ENCODE measurements around the gene CD79B. TPM values are rescaled to one million over a fixed set of nuclear protein-coding genes. Genes with fewer than 3 reads are reported as not detected.

CD79B gene
- total and polyA plus RNA-seq, 2 of the 13 experiments (the other 11 are each of a cell fraction or from before 2014, with no cell fraction given), result not detected

GRCh38 chr17:63945784-63946439 lies 13.8 kb upstream of the CD79B start (continued):
- TF ChIP-seq ZNF672 (CRISPR knock-in tag; IDR thresholded peaks at IDR 0.05), result no peak
- no peak for TF ChIP-seq ZNF761 (CRISPR knock-in tag; conservative IDR thresholded peaks at IDR 0.05)
- TF ChIP-seq CTCF (CRISPR knock-in tag; IDR thresholded peaks at IDR 0.05), result no peak
- TF ChIP-seq RARG (CRISPR knock-in tag; IDR thresholded peaks at IDR 0.05; ENCODE audit: low read depth), result no peak
- no peak for TF ChIP-seq CBFB (CRISPR knock-in tag; IDR thresholded peaks at IDR 0.05)
- no peak for TF ChIP-seq SIX4 (CRISPR knock-in tag; IDR thresholded peaks at IDR 0.05)
- no peak for TF ChIP-seq ZNF552 (CRISPR knock-in tag; IDR thresholded peaks at IDR 0.05; ENCODE audit: borderline replicate concordance)
- TF ChIP-seq SMAD9 (CRISPR knock-in tag; IDR thresholded peaks at IDR 0.05), result no peak
- TF ChIP-seq SMC3 (IDR thresholded peaks at IDR 0.05; ENCODE audit: low read length), result no peak
- no peak for TF ChIP-seq PAWR (CRISPR knock-in tag; IDR thresholded peaks at IDR 0.05; ENCODE audit: borderline replicate concordance)
- TF ChIP-seq KDM2A (CRISPR knock-in tag; IDR thresholded peaks at IDR 0.05; ENCODE audit: borderline replicate concordance, low read depth), result no peak
- TF ChIP-seq ZNF20 (CRISPR knock-in tag; IDR thresholded peaks at IDR 0.05), result no peak
- TF ChIP-seq BCLAF1 (IDR thresholded peaks at IDR 0.05), result no peak
- TF ChIP-seq ZBTB43 (CRISPR knock-in tag; conservative IDR thresholded peaks at IDR 0.05), result no peak
- no peak for TF ChIP-seq MEIS2 (CRISPR knock-in tag; IDR thresholded peaks at IDR 0.05)
- no peak for TF ChIP-seq FOXO4 (CRISPR knock-in tag; conservative IDR thresholded peaks at IDR 0.05)
- no peak for TF ChIP-seq NR3C1 (CRISPR knock-in tag; IDR thresholded peaks at IDR 0.05)
- no peak for TF ChIP-seq ASH2L (IDR thresholded peaks at IDR 0.05; ENCODE audit: insufficient read length, low read depth, low read length)
- no peak for TF ChIP-seq ZBTB14 (CRISPR knock-in tag; IDR thresholded peaks at IDR 0.05)
- TF ChIP-seq TOPORS (CRISPR knock-in tag; IDR thresholded peaks at IDR 0.05), result no peak
- TF ChIP-seq ZNF34 (CRISPR knock-in tag; IDR thresholded peaks at IDR 0.05; ENCODE audit: borderline replicate concordance), result no peak
- TF ChIP-seq XBP1 (CRISPR knock-in tag; IDR thresholded peaks at IDR 0.05), result no peak
- no peak for TF ChIP-seq NAIF1 (CRISPR knock-in tag; IDR thresholded peaks at IDR 0.05; ENCODE audit: borderline replicate concordance)
